B cell (primary cell): ENCODE results near the gene MCOLN3. TPM values are rescaled to one million over a fixed set of nuclear protein-coding genes. Genes with fewer than 3 reads are reported as not detected.

Experiments
- ATAC-seq: fragments of 200-7000 bp; cut with Tn5 transposase; one replicate; pipeline ENCODE4 v1.10.0; 2021; ENCODE audit warnings: low read depth, mild to moderate bottlenecking, moderate number of reproducible peaks, moderate library complexity
- CTCF ChIA-PET: fragments of 350-600 bp; sonication (Branson Sonifier 250); formaldehyde crosslinking; loops from one replicate; lab custom pipeline; 2021; ENCODE audit warnings: antibody characterized with exemption, inconsistent platforms; lab: Charles Lee
- POLR2A ChIA-PET: fragments of 350-600 bp; sonication (Branson Sonifier 250); formaldehyde crosslinking; loops from one replicate; lab custom pipeline; 2021; ENCODE audit warnings: antibody characterized with exemption; lab: Charles Lee
- DNase-seq: peaks from one replicate; pipeline ENCODE4 v3.0.0; 2013
- H2AFZ ChIP-seq: 2 replicates; pipeline ENCODE4 v1.6.1; 2012; ENCODE audit warnings: mild to moderate bottlenecking, low read depth, low read length; ENCODE audit not compliant: insufficient read depth, poor library complexity, severe bottlenecking
- H3K27ac ChIP-seq, 2 donors: 1 replicate in 1 of 2; 2 replicates in 1 of 2; pipeline ENCODE4 v1.5.1; 2012 to 2013; ENCODE audit warnings: low read length in 2 of 2, mild to moderate bottlenecking in 2 of 2, moderate library complexity in 1 of 2
- H3K27me3 ChIP-seq, 4 experiments: fragments of 200-600 bp in 1 of 4; sonication (generic) in 1 of 4; replicated peaks in 1 of 4; 1 replicate in 2 of 4; 2 replicates in 2 of 4; pipeline versions ENCODE4 v1.6.1 to v1.7.0; 2013 to 2016; ENCODE audit warnings: low read length in 3 of 4, mild to moderate bottlenecking in 2 of 4, mixed read lengths in 1 of 4, moderate library complexity in 1 of 4; ENCODE audit not compliant: insufficient read depth in 4 of 4, control insufficient read depth in 3 of 4; ENCODE audit errors: control extremely low read depth in 1 of 4
- H3K36me3 ChIP-seq, 2 experiments: replicated peaks in 1 of 2; 1 replicate in 1 of 2; 2 replicates in 1 of 2; pipeline versions ENCODE4 v1.6.1 to v1.7.1; 2013; ENCODE audit warnings: low read length in 1 of 2; ENCODE audit not compliant: insufficient read depth in 2 of 2, control insufficient read depth in 1 of 2; ENCODE audit errors: control extremely low read depth in 1 of 2, extremely low read depth in 1 of 2
- H3K4me1 ChIP-seq, 2 donors: fragments of 200-600 bp in 1 of 2; sonication (generic) in 1 of 2; 1 replicate in 1 of 2; 2 replicates in 1 of 2; pipeline versions ENCODE4 v1.5.1 to v1.6.1; 2013 to 2017; ENCODE audit warnings: low read length in 2 of 2; ENCODE audit not compliant: control insufficient read depth in 2 of 2, insufficient read depth in 2 of 2
- H3K4me2 ChIP-seq: replicated peaks from 2 replicates; pipeline ENCODE3; 2012; ENCODE audit warnings: mild to moderate bottlenecking, low read depth, low read length; ENCODE audit not compliant: poor library complexity, severe bottlenecking
- H3K4me3 ChIP-seq, 5 experiments: fragments of 200-600 bp in 1 of 5; sonication (generic) in 1 of 5; 1 replicate in 3 of 5; 2 replicates in 2 of 5; pipeline versions ENCODE4 v1.5.1 to v1.7.0; 2011 to 2016; ENCODE audit warnings: low read length in 4 of 5, mild to moderate bottlenecking in 4 of 5, low read depth in 2 of 5, control low read depth in 1 of 5, moderate library complexity in 1 of 5; ENCODE audit not compliant: insufficient read depth in 1 of 5; ENCODE audit errors: control extremely low read depth in 1 of 5, extremely low read depth in 1 of 5
- H3K79me2 ChIP-seq: fragments of 200-600 bp; sonication (generic); one replicate; pipeline ENCODE4 v1.6.0; 2016; ENCODE audit warnings: low read length; ENCODE audit not compliant: control insufficient read depth, insufficient read depth
- H3K9ac ChIP-seq: fragments of 200-600 bp; sonication (generic); 2 replicates; pipeline ENCODE4 v1.6.1; 2017; ENCODE audit warnings: mild to moderate bottlenecking, low read length, moderate library complexity
- H3K9me3 ChIP-seq, 3 donors: one replicate each; pipeline versions ENCODE4 v1.6.1 to v1.7.1; 2013; ENCODE audit warnings: low read length in 2 of 3; ENCODE audit not compliant: control insufficient read depth in 2 of 3, insufficient read depth in 1 of 3; ENCODE audit errors: control extremely low read depth in 1 of 3
- H4K20me1 ChIP-seq: 2 replicates; pipeline ENCODE4 v1.6.0; 2012; ENCODE audit warnings: mild to moderate bottlenecking, low read length; ENCODE audit not compliant: insufficient read depth, control insufficient read depth, poor library complexity, severe bottlenecking
- H3K27ac Mint-ChIP-seq: one replicate; pipeline ENCODE4 v1.8.0; 2021; ENCODE audit warnings: mixed read lengths
- H3K27me3 Mint-ChIP-seq: one replicate; pipeline ENCODE4 v1.8.0; 2021; ENCODE audit warnings: mixed read lengths
- H3K4me1 Mint-ChIP-seq: one replicate; pipeline ENCODE4 v1.8.0; 2021; ENCODE audit warnings: mixed read lengths
- H3K4me3 Mint-ChIP-seq: one replicate; pipeline ENCODE4 v1.8.0; 2021; ENCODE audit warnings: mixed read lengths
- H3K9me3 Mint-ChIP-seq: one replicate; pipeline ENCODE4 v1.8.0; 2022; ENCODE audit warnings: mixed read lengths; ENCODE audit not compliant: insufficient read depth
- CTCF ChIP-seq: fragments of 200-600 bp; IDR thresholded peaks from one replicate; pipeline ENCODE4 v1.8.0; 2022; ENCODE audit warnings: antibody characterized with exemption, mild to moderate bottlenecking
- EZH2 ChIP-seq: IDR thresholded peaks from 2 replicates; pipeline ENCODE4 v1.6.1; 2012; ENCODE audit warnings: borderline replicate concordance, low read depth, mild to moderate bottlenecking, moderate library complexity, low read length; ENCODE audit not compliant: insufficient read depth, poor library complexity, severe bottlenecking
- WGBS: methylation state at CpG from one replicate; pipeline ENCODE4 v1.1.5; 2013; ENCODE audit warnings: missing lambda C conversion rate; ENCODE audit not compliant: insufficient coverage; 5-methylcytosine and 5-hydroxymethylcytosine counted together
- intact Hi-C: fragments of 100-400 bp; cut with micrococcal nuclease; formaldehyde crosslinking; loops from one replicate; pipeline ENCODE4 v1.10.0; 2022
- polyA minus RNA-seq: library from RNA; depleted of rRNA, polyadenylated mRNA; stranded (reverse); fragments of >200 nt; gene quantifications from 2 replicates; pipeline ENCODE4 v1.2.3, GENCODE V29; 2012
- polyA plus RNA-seq: library from polyadenylated mRNA; depleted of rRNA; stranded (reverse); fragments of >200 nt; gene quantifications from 2 replicates; pipeline ENCODE4 v1.2.3, GENCODE V29; 2012
- total RNA-seq, 2 donors: library from RNA; stranded (reverse); fragments of 120-200 nt in 1 of 2; gene quantifications; 1 replicate in 1 of 2; 2 replicates in 1 of 2; pipeline versions ENCODE4 v1.2.3 to v1.2.4, GENCODE V29; 2013 to 2022

Gene MCOLN3
- total RNA-seq (0.10 TPM in 1 of 2 replicates, not detected in the other), polyA plus RNA-seq (0.04 TPM in 1 of 2 replicates, not detected in the other), polyA minus RNA-seq (not detected in 2 replicates)
- total RNA-seq (2013): 0.02 TPM

- H3K4me1 Mint-ChIP-seq: peaks cover 14% of the 10 kb centered on the region
- WGBS: under 1% methylated on average over 70 of the region's 73 CpGs
- Histone ChIP-seq H4K20me1 (no peaks in the 10 kb centered on the region), H3K79me2 (no peaks in the 10 kb centered on the region), H3K4me1 (peaks cover 14 to 19% of the 10 kb centered on the region in 2 donors), H3K4me3 (peak within 1 kb of the TSS in 4 of 5 experiments; percentile 39 to 69 (median 53)), H3K36me3 (no peaks in the 10 kb centered on the region), H3K4me2 (peak within 1 kb of the TSS; percentile 90), H3K9me3 (peaks cover 0 to 1% (median 0%) of the 10 kb centered on the region in 3 donors), H2AFZ (peak within 1 kb of the TSS; percentile 75), H3K27me3 (peaks cover 0 to 36% (median 35%) of the 10 kb centered on the region in 4 experiments), H3K27ac (no peak within 1 kb of the TSS), H3K9ac (peak within 1 kb of the TSS; percentile 68)
- peaks cover 51% of the 10 kb centered on the region for H3K27me3 Mint-ChIP-seq
- intact Hi-C loops: loop anchor here (1.0 to 5.0 kb wide), 5 partner anchors 14 to 209 kb away; partner anchors contain the start of genes C1orf52, MCOLN2 and SYDE2
- H3K27ac Mint-ChIP-seq: no peak within 1 kb of the TSS
- DNase-seq (peak; percentile 64), ATAC-seq (peak; percentile 70)
- H3K4me3 Mint-ChIP-seq: peak within 1 kb of the TSS; percentile 87
- ChIA-PET CTCF (interaction anchor here (1.1 to 1.9 kb wide), 4 partner anchors 12 to 206 kb away, joined by 4 read pairs; no protein-coding TSS in a partner anchor), POLR2A (no interaction called here)
- TF ChIP-seq EZH2: peak; percentile 97
- no peak for TF ChIP-seq CTCF
- H3K9me3 Mint-ChIP-seq: no peaks in the 10 kb centered on the region
These were observed at the start of gene MCOLN3 for GRCh38 chr1:85048296-85049064. Gene MCOLN3, minus strand, starts transcription at chr1:85048500. Its CDS starts 3,140 bp downstream, at chr1:85045360.

GRCh38 chr1:85093644-85094043 lies 45.3 kb upstream of the MCOLN3 start:
- H3K9me3 Mint-ChIP-seq: no peaks in the 10 kb centered on the region
- DNase-seq: no peak
- no peak overlapping the region for H3K27ac ChIP-seq
- CTCF ChIA-PET: no interaction called here
- H3K79me2 ChIP-seq: no peaks in the 10 kb centered on the region
- POLR2A ChIA-PET: no interaction called here
- peaks cover 0 to 1% (median 0%) of the 10 kb centered on the region in 3 donors for H3K9me3 ChIP-seq
- peaks cover 0 to 17% (median 9%) of the 10 kb centered on the region in 4 experiments for H3K27me3 ChIP-seq
- H3K9ac ChIP-seq: no peak overlapping the region
- no peak overlapping the region for H2AFZ ChIP-seq
- H3K27ac Mint-ChIP-seq: no peak overlapping the region
- no peak overlapping the region for H3K4me3 ChIP-seq
- no peak for ATAC-seq
- H3K4me2 ChIP-seq: no peak overlapping the region
- H3K4me1 ChIP-seq: peaks cover 4 to 7% of the 10 kb centered on the region in 2 donors
- 89% methylated on average over 1 of the region's 2 CpGs for WGBS
- H3K4me1 Mint-ChIP-seq: peaks cover 2% of the 10 kb centered on the region
- H4K20me1 ChIP-seq: no peaks in the 10 kb centered on the region
- H3K36me3 ChIP-seq: no peaks in the 10 kb centered on the region
- TF ChIP-seq CTCF (no peak), EZH2 (no peak)
- intact Hi-C loops: no loop called here
- H3K27me3 Mint-ChIP-seq: peaks cover 25% of the 10 kb centered on the region
- no peak overlapping the region for H3K4me3 Mint-ChIP-seq
